HG03439 (cell line): ENCODE measurements around the gene MSI2.

Source experiments
- ATAC-seq: cut with Tn5 transposase; IDR thresholded peaks from one replicate; pipeline ENCODE4 v1.9.1; 2021; ENCODE audit warnings: mild to moderate bottlenecking, moderate library complexity; ENCODE audit not compliant: unreplicated experiment

Gene MSI2

GRCh38 chr17:57448759-57449283 lies 192.5 kb downstream of the MSI2 start:
- ATAC-seq = no peak

GRCh38 chr17:57451191-57451590 lies 194.9 kb downstream of the MSI2 start:
- no peak for ATAC-seq

DNA sequence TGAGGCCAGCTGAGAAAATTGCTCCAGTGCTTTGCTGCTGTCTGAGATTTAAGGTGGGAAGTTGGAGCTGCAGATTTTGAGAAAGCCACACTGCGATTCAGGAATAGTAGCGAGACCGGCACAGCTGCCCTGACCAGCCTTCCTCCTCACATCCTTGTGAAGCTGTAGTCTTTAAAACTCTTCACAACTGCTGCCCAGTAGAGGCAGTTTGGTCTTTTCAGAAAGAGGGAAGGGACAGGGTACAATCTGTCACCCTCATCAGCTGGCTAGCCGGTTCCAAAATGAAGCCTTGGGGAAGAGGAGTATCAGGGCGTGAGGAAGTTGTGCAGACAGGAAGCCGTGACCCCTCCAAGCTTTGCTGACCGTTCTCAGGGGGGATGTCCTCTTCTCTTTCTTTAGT lies 195.3 kb downstream of the MSI2 start:
- no peak for ATAC-seq

DNA sequence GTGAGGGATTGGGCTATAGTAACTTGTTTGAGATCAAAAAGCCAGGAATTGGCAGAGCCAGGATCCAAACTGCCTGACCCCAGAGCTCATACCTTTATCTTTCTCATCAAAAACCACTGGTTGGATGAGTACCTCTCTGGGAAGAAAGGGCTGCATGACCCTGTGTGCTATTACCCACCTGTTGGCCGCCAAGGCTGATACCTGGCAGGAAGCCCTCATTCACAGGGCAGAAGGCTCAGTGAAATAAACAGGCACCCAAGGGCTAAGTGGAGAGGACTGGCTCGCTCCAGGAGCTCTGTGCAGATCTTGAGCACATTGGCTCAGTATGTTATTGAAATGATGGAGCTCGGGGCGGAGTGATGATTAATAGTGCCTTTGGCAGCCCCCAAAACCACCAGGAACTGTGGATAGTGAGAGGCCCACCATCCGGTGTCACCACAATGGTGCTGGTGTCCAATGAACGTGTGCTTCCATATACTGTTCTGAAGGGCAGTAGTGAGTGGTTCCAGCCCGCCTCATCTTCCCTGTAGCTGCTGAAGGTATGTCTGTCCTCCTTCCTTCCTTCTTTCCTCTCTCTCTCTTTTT lies 197.6 kb downstream of the MSI2 start:
- no peak for ATAC-seq

- ATAC-seq = no peak
Measured at GRCh38 chr17:57454729-57455062, 198.4 kb downstream of the MSI2 start.

- no peak for ATAC-seq
Measured at GRCh38 chr17:57455063-57455914, 199.0 kb downstream of the MSI2 start.

DNA sequence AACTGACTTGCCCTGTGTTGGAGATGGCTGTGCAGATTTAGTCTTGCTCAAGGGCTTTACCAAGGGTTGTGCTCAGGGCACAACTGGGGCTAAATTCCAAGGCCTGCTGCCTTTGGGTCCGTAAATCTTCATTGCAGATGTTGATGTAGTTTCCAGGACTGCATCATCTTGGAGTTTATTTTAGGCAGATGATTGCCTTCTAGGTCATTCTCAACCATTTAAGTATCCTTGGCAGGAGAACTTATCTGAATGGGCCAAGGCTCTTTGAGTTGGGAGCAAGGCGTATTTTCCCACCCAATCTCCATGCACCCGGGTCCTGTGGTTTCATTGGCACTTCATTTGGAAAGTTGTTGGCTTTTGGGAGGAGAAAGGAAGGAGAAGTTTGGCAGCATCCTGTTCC lies 200.3 kb downstream of the MSI2 start:
- no peak for ATAC-seq

DNA sequence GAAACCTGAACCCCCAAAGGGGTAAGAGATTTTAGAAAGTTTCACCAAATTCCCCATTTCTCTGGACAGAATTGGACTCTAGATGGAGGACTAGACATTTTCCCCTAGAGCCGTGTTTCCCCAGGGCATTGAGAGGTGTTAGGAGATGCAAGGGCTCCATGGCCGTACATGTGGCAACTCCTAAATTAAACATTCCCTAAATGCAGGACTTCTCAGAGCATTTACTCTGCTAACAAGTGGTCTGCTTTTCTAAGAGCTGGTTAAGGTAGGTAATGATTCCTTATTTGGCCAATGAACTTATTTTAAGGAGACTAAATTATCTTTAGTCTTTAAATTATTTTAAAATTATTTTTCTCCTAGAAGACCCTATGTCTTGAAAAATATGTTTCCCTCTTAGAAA lies 200.9 kb downstream of the MSI2 start:
- ATAC-seq = no peak

- no peak for ATAC-seq
Measured at GRCh38 chr17:57458718-57459285, 202.5 kb downstream of the MSI2 start.

DNA sequence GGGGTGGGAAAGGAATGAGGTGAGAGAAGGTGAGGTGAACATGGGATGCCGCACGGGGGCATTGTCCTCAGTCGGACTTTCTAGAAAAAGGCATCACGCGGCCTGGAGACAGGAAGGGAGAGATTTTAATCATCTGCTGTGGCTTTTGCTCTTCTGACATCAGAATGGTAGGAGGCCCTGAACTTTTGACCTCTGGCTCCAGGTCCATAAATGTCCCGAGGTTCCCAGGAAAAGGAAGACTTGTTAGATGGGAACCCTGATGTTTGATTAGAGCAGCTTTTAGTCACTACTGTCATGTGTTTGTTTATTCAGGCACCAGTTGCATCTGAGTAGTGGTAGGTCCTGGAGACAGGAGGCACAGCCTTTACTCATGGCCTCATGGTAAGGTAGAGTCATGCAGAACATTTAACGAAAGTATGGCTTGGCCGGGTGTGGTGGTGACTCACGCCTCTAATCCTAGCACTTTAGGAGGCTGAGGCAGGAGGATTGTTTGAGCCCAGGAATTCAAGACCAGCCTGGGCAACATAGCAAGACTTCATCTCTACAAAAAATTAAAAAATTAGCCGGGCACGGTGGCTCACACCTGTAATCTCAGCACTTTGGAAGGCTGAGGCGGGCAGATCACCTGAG lies 203.1 kb downstream of the MSI2 start:
- ATAC-seq = no peak

DNA sequence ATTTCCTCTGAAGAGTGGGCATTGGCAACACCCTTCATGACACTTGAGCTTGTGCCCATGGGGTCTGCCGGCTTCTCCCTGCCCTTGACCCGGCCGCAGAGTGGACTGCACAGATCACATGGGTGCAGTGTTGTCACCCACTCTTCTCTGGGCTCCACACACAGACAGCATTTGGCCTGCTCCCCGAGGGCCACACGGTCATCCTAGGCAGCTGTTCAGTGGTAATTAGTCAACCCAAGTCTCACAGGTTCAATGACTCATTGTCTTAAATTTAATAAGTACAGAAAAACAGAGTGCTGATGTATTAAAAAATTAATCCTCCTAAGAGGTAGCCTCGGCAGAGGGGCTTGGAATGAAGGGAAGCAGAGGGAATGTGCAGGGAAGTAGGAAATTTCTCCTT lies 204.8 kb downstream of the MSI2 start:
- ATAC-seq = no peak

- ATAC-seq = no peak
Measured at GRCh38 chr17:57462007-57462579, 205.8 kb downstream of the MSI2 start.

DNA sequence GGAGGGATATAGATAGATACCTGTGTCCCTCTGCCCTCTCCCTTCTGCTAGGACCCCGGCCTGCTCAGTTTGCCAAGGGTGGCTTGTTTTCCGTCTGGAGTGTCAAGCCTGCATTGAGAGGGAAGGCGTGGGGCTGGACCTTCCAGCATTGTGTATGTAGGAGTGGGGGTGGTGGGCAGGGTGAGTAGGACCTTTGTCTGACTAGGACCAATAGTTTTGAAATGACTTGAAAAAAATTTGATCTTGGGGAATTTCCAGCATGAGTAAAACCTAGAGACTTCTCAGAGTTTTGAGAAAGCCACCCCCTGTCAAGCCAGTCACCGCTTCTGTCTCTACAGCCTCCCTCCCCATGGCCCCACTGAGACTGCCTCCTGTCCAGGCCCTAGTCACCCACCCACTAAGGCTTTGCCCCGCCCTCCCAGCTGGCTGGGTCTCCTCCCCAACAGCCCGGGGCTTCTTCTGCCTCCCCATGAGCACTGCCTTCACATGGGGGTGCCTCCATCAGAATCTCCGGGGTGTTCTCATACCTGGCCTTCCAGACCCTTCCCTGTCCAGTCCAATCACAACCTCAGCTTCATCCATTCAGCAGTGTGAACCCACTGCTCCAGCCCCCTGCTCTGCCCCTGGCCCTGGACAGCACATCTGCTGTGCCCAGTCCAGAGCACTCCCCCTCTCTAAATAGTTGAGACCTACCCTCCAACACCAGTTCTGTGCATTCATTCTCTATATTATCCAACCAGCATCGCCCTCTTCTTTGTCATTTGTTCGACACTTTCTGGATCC lies 207.0 kb downstream of the MSI2 start:
- ATAC-seq = peak; percentile 87

DNA sequence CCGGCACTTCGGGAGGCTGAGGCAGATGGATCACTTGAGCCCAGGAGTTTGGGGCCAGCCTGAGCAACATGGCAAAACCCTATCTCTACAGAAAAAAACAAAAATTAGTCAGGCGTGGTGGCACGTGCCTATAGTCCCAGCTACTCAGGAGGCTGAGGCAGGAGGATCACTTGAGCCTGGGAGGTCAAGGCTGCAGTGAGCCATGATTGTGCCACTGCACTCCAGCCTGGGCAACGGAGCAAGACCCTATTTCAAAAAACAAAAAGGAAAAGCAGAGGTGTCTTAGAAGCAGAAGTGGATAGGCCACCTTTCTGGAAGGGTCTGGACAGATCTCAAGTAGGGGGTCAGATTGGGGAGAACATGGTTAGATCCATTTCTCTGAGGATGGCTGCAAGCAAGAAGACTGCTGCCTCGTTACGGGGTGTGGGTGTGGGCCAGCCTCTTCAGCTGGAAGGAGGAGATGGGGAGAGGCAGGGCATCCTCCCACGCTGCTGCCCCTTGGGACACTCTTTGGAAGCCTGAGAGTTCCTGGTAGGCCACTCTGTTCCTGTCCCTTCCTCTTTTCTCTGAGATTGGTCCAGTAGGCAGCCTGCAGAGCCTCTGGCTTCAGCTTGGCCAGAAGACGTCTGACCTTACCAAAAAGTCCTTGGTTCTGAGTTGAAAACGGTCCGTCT lies 208.0 kb downstream of the MSI2 start:
- no peak for ATAC-seq

DNA sequence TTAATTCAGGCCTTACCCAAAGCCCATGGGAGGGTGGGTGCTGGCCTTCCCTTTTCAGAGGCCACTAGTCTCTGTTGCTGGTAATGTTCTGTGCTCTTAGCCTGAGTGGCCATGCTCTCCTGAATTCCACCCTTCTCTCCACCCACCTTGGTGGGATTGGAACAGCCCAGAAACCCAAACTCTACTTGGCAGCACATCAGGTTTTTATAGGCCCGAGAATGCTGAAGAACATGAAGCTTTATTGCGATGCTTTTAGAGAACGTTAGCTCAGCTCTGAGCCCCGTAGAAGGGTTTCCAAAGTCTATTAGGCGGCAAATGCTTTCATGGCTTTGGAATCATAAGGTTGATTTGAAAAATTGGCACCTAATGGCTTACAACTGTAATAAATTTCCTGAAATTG lies 209.3 kb downstream of the MSI2 start:
- ATAC-seq = no peak

GRCh38 chr17:57466017-57466471 lies 209.7 kb downstream of the MSI2 start:
- no peak for ATAC-seq

- ATAC-seq = no peak
Measured at GRCh38 chr17:57466521-57466920, 210.2 kb downstream of the MSI2 start.

DNA sequence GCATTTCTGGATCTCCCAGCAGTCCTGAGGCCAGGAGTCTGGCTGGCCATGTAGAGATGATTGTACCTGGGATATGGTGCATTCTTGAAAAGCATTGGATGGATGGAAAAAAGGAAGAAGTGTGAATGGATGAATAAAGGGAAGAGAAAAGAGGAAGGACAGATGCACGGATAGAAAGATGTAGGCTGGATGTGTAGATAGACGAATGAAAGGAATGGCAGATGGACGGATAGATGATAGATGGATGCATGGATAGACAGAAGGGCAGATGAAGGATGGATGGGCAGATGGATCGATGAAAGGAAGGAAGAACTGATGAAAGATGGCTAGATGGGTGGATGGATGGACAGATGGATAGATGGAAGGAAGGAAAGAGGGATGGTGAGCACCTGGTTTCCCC lies 210.9 kb downstream of the MSI2 start:
- no peak for ATAC-seq

- ATAC-seq = no peak
Measured at GRCh38 chr17:57467801-57468200, 211.5 kb downstream of the MSI2 start.
